Smooth muscle cell of the brain vasculature (primary cell): ENCODE measurements around the gene SHFL.

Source experiments
- DNase-seq: peaks from one replicate; pipeline ENCODE4 v3.0.0-alpha.2; 2012; ENCODE audit warnings: low read depth, low spot score

Gene SHFL

DNA sequence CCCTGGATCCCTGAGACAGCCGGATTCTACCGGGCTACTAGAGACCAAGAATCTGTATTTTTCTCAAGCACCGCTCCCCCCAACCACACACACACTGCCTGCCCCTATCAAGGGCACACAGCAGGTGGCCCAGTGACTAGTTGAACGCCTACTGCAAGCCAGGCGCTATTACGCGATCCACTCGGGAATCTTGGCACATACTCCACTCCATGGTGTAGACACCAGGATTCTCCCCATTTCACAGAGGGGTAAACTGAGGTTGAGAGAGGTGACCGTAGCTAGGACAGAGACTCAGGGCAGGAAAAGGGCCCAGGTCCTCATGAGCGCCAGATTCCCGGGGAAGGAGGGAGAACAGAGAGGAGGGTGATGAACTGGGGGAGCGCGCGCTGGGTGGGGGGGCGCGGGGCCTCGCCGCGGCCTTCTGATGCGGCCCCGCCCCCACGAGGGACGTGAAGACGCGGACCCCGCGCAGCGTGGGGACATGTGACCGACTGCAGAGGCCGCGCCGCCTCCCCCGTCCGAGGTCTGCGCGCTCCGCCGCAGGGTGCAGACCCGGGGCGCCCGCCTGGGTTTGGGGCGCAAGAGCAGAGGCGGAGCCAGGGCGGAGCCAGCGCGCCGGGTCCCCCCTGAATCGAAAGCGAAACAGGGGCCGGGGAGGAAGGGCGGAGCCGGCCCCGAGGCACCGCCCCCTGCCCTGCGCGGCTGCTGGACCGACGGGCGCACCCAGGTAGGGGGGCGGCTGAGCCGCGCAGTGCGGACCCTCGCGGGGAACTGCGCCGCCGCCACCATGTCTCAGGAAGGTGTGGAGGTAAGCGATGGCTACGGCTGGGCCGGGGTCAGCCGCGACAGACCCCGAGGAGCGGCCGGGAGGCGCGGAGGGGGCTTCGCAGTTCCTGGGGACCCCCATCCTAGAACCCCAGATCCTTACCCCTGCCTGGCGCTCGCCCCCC, at the start of gene SHFL:
TSS of gene SHFL (plus strand) at position 677 of the 950 bp plus-strand sequence. CDS start at position 788, 111 bp downstream.
- DNase-seq = peak; percentile 40

DNA sequence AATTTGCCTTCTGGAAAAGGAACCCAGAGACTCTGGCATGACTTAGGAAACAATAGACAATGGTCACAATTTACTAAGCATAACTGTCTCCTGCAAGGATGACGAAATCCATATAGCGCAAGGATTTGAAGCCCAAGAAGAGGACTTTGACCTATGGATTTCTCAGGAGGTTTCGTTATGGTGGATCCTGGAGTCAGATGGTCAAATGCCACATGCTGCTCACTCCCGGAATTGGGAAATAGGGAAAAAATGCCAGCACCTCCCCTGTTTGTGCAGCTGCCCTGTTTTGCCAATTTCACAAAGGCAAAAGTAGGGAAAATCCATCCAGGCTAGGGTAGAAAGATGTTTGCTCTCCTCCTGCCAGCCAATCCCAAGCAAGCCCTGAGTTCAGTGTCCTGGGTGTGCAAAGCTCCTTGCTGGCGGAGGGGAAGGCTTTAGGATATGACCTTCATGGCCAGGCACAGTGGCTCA, 49.5 kb upstream of the SHFL start:
- no peak for DNase-seq

DNA sequence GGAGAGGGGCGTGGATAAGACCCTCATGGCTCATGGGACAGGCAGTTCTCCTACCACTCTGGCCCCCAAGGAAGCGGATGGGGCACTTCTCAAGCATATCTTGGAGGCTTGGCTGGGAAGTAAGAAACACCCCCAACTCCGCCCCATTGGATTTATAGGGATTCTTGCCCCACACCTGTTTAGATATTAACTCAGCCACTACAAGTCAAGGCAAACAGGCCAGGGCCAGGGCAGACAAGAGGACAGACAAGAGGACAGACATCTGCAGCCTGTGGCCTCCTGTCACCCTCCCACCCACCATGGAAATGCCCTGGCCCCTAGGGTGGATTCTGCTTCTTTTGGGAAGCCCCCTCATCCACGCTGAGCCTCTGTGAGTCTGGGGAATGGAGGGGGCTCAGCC, 48.8 kb upstream of the SHFL start:
- DNase-seq = no peak

DNA sequence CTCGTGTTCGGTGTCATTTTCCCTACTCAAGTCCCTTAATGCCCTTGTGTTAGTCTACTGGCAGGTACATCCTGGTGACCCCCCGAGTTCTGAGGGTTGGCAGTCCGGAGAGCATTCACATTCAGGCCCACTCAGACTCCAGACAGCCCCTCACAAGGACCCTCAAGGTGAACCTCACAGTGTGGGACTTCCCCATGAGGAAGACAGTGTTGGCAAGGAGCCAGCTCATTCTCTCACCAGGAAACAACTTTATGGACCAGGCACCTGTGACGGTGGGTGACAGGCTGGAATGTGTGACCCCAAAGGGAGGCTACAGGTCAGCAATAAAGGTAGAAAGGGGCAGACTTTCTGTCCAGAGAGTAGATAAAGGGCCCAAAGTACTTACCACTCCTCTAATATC, 48.3 kb upstream of the SHFL start:
- DNase-seq = no peak

DNA sequence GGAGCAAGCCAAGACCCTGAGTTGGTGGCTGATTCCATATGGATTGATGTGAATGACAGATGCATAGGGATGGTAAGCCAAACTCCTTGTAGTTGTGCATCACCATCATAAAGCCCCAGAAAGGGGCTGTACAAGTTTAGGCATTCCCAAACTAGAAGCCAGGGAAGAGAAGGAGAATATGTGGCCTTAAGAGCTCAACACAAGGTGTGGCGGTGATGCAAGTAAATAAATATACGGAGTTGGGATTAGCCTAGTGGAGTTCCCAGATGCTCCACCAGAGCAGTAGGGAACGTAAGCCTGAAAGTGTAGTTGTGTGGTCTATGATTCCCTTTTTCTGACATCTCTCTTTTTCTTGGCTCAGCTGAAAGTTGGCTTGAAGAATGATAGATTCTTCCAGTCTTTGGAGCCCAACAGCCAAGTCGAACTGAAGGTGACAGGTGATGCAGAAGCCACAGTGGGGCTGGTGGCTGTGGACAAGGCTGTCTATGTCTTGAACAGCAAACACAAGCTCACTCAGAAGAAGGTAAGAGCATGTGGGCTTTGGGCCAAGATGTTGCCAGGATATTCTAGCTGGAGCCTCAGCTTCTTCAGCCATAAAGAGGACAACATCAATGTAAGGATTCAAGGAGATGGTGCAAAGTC, 42.7 kb upstream of the SHFL start:
- no peak for DNase-seq

DNA sequence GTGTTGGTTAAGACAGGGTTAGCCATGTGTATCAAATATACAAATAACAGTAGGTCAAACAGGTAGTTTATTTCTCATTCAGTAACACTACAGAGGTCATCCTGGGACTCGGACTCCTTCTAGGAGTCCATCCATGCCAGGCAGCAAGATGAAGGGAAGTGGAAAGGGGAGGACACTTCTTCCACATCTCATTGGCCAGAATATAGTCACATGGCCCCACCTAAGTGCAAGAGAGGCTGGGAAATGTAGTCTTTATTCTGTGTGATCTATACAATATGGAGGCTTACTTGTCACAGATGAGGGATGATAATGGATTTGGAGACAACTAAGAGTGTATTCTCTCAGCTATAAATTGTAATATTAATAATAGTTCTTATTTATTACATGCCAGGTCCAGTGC, 41.7 kb upstream of the SHFL start:
- DNase-seq = no peak

DNA sequence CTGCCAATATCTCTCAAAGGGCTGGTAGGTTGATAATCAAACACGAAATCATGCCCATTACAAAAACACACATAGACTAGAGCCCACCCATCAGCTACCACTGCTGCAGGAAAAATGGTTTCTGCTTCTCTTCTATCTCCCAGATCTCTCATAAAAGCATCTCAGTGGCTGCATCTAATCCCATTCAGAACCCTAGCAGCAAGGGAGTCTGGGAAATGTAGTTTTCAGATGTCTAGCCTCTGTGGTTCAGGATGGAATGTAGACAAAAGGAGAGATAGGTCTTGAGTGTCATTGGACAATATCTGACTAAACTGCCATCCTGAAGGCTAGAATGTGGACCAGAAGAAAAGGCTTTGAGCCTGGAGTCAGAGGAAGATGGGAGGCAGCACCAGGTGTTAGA, 40.7 kb upstream of the SHFL start:
- DNase-seq = no peak

DNA sequence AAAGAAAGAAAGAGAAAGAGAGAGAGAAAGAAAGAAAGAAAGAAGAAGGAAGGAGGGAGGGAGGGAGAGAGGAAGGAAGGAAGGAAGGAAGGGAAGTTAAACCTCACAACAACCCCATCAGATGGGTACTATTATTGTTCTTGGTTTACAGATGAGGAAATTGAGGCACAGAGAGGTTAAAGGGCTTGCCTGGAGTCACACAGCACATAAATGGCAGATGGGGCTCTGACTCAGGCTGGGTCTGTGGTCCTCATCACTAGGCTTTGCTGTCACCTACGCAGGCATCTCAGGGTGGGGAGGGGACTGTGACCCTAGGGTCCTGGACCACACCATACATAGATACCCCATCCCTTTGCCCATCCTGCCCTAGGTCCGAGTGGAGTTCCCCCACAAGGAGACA, 36.5 kb upstream of the SHFL start:
- DNase-seq = no peak

DNA sequence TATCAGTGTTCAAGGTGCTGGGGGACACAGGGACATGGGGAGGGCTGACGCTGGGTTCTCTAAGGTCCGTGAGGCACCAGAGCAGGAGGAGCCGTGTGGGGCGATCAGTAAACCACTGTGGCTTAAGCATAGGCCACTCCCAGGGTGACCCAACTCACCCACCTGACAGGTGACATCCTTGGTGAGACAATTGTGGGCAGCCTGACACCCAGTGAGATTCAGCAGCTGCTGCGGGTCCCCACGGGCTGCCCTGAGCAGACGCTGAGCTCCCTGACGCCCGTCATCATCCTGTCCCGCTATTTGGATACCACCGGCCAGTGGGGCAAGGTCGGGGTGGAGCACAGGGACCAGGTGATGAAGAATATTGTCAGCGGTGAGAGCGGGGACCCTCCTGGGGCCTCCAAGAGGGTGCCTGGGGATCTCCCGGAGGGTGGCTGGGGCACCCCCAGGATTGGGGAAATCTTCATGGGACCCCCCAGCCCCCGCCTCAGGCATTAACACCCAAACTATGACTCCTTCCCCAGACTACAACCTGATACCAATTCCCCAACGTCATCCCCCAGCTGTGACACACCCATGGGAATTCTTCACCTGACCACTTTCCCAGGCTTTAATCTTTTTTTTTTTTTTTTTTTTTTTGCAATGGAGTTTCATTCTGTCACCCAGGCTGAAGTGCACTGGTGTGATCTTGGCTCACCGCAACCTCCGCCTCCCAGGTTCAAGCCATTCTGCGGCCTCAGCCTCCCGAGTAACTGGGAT, 33.3 kb upstream of the SHFL start:
- no peak for DNase-seq

DNA sequence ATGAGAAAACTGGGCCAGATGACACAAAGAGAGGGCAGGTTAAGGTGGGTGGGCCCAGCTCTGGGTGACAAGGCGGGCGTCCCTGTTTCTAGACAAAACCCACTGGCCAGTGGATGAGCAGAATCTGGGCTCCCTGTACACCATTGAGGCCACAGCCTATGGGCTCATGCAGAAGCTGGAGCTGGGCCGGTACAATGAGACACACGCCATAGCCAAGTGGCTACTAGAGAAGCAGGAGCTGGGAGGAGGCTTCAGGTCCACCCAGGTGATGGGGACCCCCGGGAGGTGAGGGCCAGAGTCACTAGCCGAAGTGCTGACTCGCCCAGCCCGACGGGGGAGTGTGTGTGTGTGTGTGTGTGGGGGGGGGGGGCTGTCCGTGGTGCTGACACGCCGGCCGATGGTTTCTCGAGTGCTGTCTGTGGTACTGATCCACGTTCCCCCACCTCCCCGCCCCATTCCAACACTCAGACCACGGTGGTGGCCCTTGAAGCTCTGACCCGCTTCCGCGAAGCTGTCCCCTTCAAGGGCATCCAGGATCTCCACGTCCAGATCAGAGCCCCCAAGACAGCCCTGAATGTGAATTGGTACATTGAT, 24.3 kb upstream of the SHFL start:
- DNase-seq = no peak

DNA sequence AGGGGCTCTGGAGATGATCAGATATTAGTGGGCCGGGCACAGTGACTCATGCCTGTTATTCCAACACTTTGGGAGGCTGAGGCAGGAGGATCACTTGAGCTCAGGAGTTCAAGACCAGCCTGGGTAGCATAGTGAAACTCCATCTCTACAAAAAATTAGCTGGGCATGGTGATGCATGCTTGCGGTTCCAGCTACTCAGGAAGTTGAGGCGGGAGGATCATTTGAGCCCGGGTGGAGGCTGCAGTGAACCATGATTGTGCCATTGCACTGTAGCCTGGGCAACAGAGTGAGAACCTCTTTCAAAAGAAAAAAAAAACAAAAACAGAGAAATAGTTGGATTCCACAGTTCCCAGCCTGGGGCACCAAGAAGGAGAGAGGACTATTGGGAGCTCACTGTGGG, 17.9 kb upstream of the SHFL start:
- no peak for DNase-seq

DNA sequence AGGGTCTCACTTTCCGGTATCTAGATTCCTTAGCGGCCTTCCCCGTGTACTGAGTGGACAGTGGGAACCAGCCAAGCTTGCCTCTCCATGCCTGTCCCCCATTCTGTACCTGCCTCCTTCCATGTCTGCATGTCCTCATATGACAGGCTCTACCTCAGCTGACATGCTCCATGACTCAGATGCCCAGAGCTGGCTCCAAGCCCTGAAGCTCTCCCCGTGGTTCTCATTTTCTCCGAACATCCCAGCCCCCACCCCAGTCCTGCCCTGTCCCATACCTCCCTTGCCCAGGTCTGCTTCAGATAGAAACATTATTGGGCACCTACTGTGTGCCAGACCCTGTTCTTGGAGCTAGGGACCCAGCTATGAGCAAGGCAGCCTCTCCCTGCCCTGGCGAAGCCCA, 17.1 kb upstream of the SHFL start:
- no peak for DNase-seq

DNA sequence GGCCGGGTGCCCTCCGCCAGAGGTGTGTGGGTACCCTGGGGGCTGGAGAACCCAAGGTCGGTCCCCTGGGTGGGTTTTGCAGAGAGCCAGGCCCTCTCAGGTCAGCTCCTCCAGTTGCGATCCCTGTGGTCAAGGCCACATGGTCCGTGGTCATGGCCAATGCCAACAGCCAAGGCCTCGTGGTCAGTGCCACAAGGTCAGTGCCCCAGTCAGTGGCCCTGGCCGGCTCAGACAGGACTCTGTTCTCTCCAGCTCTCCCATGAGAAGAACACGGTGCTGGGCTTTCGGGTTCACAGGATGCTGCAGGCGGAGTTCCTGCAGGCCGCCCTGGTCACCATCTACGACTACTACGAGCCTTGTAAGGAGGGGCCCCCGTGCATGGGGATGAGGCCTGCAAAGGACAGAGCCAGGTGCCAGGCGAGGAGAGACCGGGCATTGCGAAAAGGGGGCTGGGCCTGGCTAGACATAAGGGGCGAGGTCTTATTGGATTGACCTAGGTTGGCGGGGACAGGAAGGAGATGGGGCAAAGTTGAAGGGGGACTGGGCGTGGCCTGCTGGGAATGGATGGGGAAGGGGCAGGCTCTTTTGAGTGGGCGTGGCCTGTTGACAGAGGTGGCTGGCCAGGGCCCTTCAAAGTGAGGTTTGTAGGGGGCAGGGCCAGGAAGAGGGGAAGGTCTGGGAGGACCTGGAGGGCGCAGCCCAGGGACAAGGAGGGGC, 15.2 kb upstream of the SHFL start:
- DNase-seq = no peak

DNA sequence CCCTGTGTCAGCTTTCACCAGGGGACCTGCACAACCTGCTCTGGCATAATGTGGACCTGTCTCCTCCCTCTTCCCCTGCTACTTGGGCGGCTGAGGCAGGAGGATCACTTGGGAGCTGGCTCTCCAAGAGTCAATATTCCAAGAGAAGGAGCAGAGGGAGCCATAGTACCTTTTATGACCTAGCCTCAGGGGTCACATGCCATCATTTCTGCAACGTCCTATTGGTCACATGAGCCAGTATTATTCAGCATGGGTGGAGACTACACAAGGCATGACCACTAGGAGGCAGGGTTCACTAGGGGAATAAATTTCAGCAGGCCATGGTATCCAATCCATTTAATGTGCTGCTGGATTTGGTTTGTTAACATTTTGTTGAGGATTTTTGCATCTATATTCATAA, 12.0 kb upstream of the SHFL start:
- DNase-seq = no peak

DNA sequence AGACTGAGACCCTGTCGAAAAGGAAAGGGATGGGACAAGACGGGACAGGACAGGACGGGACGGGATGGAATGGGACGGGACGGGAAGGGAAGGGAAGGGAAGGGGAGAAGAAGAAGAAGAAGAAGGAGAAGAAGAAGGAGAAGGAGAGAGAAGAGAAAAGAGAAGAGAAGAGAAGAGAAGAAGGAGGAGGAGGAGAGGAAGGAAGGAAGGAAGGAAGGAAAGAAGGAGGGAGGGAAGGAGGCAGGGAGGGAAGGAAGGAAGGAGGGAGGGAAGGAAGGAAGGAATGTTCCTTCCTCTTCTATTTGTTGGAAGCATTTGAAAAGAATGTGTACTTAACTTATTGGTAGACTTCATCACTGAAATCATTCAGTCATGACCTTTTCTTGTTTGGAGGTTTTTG, 9.6 kb upstream of the SHFL start:
- no peak for DNase-seq

DNA sequence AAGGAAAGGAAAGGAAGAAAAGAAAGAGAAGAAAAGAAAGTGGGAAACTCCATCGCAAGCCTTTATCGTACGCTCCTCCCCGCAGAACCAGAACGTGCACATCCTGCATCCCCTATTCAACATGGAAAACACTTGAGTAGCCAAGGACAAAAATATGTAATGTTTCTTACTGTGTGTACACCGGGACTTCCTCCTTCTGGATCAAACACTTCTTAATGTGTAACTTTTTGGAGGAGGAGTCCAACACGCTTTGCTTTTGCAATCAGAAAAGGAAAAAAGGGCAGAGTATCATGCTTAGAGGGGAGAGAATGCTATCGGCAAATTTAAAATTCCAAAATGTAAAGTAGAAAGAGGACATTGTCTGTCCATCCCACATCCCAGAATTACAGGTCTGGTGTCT, 7.8 kb upstream of the SHFL start:
- DNase-seq = no peak

DNA sequence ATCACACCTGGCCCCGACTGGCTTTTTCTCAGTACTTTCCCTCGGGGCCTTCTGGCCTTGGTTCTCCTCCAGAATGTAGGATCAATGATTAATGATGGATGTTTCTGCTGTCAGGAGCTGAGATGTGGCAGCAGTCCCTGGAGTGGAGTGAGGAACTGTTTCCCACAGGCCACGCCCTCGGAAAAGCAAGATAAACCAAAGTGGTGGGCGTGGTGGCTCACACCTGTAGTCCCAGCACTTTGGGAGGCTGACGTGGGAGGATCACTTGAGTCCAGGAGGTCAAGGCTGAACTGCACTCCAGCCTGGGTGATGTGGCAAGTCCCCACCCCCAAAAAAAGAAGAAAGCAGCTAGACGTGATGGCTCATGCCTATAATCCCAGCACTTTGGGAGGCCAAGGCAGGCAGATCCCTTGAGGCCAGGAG, 7.1 kb upstream of the SHFL start:
- no peak for DNase-seq

DNA sequence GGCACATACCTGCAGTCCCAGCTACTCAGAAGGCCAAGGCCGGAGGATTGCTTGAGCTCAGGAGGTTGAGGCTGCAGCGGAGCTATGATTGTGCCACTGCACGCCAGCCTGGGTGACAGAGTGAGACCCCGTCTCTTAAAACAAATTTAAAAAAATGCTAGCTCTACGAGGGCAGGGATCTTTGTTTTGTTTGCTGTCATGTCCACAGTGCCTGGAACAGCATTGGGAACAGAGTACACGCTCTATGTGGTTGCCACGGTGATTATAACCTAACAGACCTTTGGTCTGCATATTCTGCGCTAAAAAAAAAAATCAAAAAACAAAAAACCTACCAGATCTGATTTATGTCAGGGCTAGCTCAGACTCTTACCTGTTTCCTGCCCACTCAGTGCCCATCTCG, 2.2 kb upstream of the SHFL start:
- no peak for DNase-seq

DNA sequence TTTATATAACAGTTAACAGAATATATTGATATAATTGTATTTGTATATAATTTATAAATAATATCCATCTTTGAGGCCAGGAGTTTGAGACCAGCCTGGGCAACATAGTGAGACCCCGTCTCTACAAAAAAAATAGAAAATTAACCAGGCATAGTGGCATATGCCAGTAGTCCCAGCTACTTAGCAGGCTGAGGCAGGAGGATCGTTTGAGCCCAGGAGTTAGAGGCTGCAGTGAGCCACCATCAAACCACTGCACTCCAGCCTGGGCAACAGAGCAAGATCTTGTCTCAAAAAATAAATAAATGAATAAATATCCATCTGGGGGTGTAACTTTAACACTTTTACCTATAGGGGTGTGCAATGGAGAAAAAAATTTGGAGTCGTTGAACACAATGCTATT, 1.3 kb upstream of the SHFL start:
- DNase-seq = no peak

DNA sequence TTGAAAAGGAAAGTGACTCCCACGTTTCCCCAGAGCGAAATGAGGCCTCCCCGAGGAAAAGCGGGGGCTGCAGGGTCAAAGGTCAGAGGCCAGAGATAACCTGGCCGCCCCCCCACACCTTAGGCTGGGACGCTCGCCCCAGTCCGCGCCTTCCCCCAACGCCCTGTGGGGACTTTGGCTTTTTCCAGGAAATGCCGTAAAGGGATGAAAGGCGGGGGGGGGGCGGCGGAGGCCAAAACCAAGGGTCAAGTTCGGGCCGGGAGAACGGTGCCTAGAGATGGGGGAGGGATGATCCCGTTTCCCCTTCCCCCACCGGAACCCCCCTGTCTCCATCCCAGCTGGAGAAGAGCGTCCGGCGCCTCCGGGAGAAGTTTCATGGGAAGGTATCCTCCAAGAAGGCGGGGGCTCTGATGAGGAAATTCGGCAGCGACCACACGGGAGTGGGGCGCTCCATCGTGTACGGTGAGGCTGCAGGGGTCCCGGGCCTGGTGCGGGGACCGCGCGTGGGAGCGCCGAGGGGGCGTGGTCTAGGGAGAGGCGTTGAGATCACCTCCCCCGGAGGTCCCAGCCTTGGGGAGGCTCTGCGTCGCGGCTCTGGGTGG, 575 bp downstream of the SHFL start:
- no peak for DNase-seq
